GM12874 (cell line): Measurements from ENCODE around the gene ARMH3.
A peak's percentile ranks its signal among the peaks of the same experiment; 100 is the strongest.

Experiments
- TF ChIP-seq, protein P1 (sequence below): IDR thresholded peaks from 2 replicates; pipeline ENCODE4 v1.5.1; 2011; ENCODE audit warnings: low read depth, mild to moderate bottlenecking, control low read depth, low read length, moderate library complexity; ENCODE audit not compliant: insufficient read depth

ARMH3 gene

DNA sequence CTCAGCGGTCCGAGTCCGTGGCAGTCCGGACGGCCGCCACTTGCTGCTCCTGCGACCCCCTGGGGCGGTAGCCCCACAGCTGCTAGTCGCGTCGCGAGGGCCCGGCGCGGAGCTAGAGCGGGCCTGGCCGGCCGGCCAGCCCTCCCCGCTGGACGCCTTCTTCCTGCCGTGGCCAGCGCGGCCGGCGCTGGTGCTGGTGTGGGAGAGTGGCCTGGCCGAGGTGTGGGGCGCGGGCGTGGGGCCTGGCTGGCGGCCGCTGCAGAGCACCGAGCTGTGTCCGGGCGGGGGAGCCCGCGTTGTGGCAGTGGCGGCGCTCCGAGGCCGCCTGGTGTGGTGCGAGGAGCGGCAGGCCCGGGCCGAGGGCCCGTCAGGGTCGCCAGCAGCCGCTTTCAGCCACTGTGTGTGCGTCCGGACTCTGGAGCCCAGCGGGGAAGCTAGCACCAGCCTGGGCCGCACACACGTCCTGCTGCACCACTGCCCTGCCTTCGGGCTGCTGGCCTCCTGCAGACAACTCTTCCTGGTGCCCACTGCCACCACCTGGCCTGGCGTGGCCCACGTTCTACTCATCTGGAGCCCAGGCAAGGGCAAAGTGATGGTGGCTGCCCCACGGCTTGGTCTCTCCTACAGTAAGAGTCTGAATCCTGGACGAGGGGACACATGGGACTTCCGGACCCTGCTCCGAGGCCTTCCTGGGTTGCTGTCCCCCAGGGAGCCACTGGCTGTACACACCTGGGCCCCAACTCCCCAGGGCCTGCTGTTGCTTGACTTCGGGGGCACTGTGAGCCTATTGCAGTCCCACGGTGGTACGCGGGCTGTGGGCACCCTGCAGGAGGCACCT lies 9.8 kb upstream of the ARMH3 start:
- TF ChIP-seq, protein P1, sequence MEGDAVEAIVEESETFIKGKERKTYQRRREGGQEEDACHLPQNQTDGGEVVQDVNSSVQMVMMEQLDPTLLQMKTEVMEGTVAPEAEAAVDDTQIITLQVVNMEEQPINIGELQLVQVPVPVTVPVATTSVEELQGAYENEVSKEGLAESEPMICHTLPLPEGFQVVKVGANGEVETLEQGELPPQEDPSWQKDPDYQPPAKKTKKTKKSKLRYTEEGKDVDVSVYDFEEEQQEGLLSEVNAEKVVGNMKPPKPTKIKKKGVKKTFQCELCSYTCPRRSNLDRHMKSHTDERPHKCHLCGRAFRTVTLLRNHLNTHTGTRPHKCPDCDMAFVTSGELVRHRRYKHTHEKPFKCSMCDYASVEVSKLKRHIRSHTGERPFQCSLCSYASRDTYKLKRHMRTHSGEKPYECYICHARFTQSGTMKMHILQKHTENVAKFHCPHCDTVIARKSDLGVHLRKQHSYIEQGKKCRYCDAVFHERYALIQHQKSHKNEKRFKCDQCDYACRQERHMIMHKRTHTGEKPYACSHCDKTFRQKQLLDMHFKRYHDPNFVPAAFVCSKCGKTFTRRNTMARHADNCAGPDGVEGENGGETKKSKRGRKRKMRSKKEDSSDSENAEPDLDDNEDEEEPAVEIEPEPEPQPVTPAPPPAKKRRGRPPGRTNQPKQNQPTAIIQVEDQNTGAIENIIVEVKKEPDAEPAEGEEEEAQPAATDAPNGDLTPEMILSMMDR = 0 out of 2 replicates have a peak, but pooled peaks have one; percentile 5

GRCh38 chr10:102064868-102065560 lies 9.0 kb upstream of the ARMH3 start, which contains the start of gene HPS6:
TSS of gene HPS6 (plus strand) at chr10:102065349. CDS start at chr10:102065475, 126 bp downstream.
- TF ChIP-seq, protein P1 = no peak

- TF ChIP-seq, protein P1 = no peak
These were observed 8.5 kb upstream of the ARMH3 start for GRCh38 chr10:102064503-102064867.

DNA sequence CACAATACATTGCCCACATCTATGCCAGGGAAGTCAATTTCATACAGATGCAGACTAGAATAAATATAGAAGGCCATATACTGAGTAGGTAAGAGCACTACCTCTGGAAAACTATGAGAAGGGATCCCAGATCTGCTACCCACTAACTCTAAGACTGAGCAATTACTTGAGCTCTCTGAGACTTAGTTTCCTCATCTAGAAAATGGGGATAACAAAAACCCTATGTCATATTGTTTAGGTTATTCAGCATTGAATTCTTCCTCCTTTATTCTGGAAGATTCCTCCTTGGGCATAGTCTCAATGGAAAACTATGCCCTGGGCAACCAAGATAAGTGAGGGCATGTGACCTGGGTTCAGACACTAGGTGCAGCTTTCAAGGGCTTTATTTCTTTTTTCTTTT lies 4.0 kb upstream of the ARMH3 start:
- TF ChIP-seq, protein P1 = no peak

GRCh38 chr10:102046095-102046494 lies 9.9 kb downstream of the ARMH3 start:
- TF ChIP-seq, protein P1 = no peak

- TF ChIP-seq, protein P1 = no peak
These were observed 10.7 kb downstream of the ARMH3 start for GRCh38 chr10:102045292-102045691.

GRCh38 chr10:102040305-102041050 lies 15.5 kb downstream of the ARMH3 start:
- TF ChIP-seq, protein P1 = no peak
